Lung (tissue), 12 donors: Measurements from ENCODE around the gene ZHX3. TPM values are rescaled to one million over a fixed set of nuclear protein-coding genes. Genes with fewer than 3 reads are reported as not detected.

ENCODE experiments used
- ATAC-seq: fragments of 200-7000 bp; cut with Tn5 transposase; one replicate; pipeline ENCODE4 v1.9.1; 2020; ENCODE audit warnings: moderate number of reproducible peaks; ENCODE audit not compliant: insufficient read depth, low FRiP score
- DNase-seq, 3 donors: peaks; one replicate each; pipeline ENCODE4 v3.0.0-alpha.2; 2013 to 2017
- H3K27ac ChIP-seq, 2 donors: one replicate each; pipeline ENCODE4 v1.5.1; 2013; ENCODE audit warnings: mild to moderate bottlenecking in 2 of 2, moderate library complexity in 2 of 2, control low read depth in 1 of 2, inconsistent platforms in 1 of 2, low read depth in 1 of 2, low read length in 1 of 2
- H3K27me3 ChIP-seq, 3 donors: one replicate each; pipeline ENCODE4 v1.5.1; 2013; ENCODE audit warnings: low read length in 2 of 3; ENCODE audit not compliant: control insufficient read depth in 3 of 3, insufficient read depth in 3 of 3
- H3K36me3 ChIP-seq, 4 donors: one replicate each; pipeline ENCODE4 v1.5.1; 2013; ENCODE audit warnings: low read length in 4 of 4, mild to moderate bottlenecking in 1 of 4, moderate library complexity in 1 of 4; ENCODE audit not compliant: control insufficient read depth in 4 of 4, insufficient read depth in 4 of 4
- H3K4me1 ChIP-seq, 5 donors: one replicate each; pipeline ENCODE4 v1.5.1; 2013; ENCODE audit warnings: low read length in 5 of 5, mild to moderate bottlenecking in 2 of 5, moderate library complexity in 1 of 5; ENCODE audit not compliant: control insufficient read depth in 5 of 5, insufficient read depth in 5 of 5
- H3K4me3 ChIP-seq: one replicate; pipeline ENCODE4 v1.5.1; 2013; ENCODE audit warnings: mild to moderate bottlenecking, control low read depth, moderate library complexity
- H3K9ac ChIP-seq, 2 donors: one replicate each; pipeline ENCODE4 v1.5.1; 2013; ENCODE audit warnings: low read length in 2 of 2, control low read depth in 1 of 2; ENCODE audit not compliant: insufficient read depth in 1 of 2
- H3K9me3 ChIP-seq, 4 donors: one replicate each; pipeline ENCODE4 v1.5.1; 2013; ENCODE audit warnings: low read length in 3 of 4, mild to moderate bottlenecking in 1 of 4, moderate library complexity in 1 of 4; ENCODE audit not compliant: control insufficient read depth in 4 of 4, insufficient read depth in 3 of 4
- CTCF ChIP-seq: IDR thresholded peaks from 2 replicates; pipeline ENCODE4 v1.5.1; 2012; ENCODE audit warnings: mild to moderate bottlenecking; ENCODE audit errors: control extremely low read depth, extremely low read depth
- WGBS, 2 donors: extraction: QIAGEN DNeasy Blood & Tissue Kit; methylation state at CpG; one replicate each; pipeline ENCODE4 v1.1.7; 2013; 5-methylcytosine and 5-hydroxymethylcytosine counted together
- polyA plus RNA-seq, 2 donors: library from polyadenylated mRNA; stranded (reverse); fragments of 200-250 nt; gene quantifications; one replicate each; pipeline ENCODE4 v1.2.1, GENCODE V29; 2013
- total RNA-seq, 2 donors: library from RNA; depleted of rRNA in 1 of 2; stranded (reverse); fragments of >200 nt in 1 of 2; gene quantifications; one replicate each; pipeline ENCODE4 v1.2.1, GENCODE V29; 2014 to 2021
- donor health status: control.
- donor health status: control.
- donor health status: Bipolar disorder and iron deficiency.
- donor health status: healthy.
- donor health status: DM: yes; HTN: yes; CAD: no.

ZHX3 gene
- total and polyA plus RNA-seq, 4 donors, result 8.3 to 48.2 (median 18.0) TPM

- Histone ChIP-seq H3K36me3 (peaks cover 0 to 16% (median 0%) of the 10 kb centered on the region in 4 donors), H3K27ac (no peak overlapping the region), H3K4me1 (no peaks in the 10 kb centered on the region), H3K4me3 (no peak overlapping the region), H3K9ac (no peak overlapping the region), H3K9me3 (no peaks in the 10 kb centered on the region), H3K27me3 (no peaks in the 10 kb centered on the region)
- ATAC-seq (no peak), DNase-seq (no peak)
- TF ChIP-seq CTCF, result no peak
- 93 to 99% methylated on average over 6 to 7 of the region's 7 CpGs for WGBS, 2 donors
Observed at GRCh38 chr20:41355598-41356203, 38.2 kb upstream of the ZHX3 start.

- no peaks in the 10 kb centered on the region for H3K9me3 ChIP-seq
- H3K4me3 ChIP-seq, result no peak overlapping the region
- ATAC-seq, result no peak
- H3K27me3 ChIP-seq, result no peaks in the 10 kb centered on the region
- TF ChIP-seq CTCF, result no peak
- H3K9ac ChIP-seq, result no peak overlapping the region
- 98 to 99% methylated on average over 3 of the region's 3 CpGs for WGBS, 2 donors
- H3K27ac ChIP-seq, result no peak overlapping the region
- H3K36me3 ChIP-seq, result peaks cover 0 to 19% (median 0%) of the 10 kb centered on the region in 4 donors
- peaks cover 0 to 2% (median 0%) of the 10 kb centered on the region in 5 donors for H3K4me1 ChIP-seq
- DNase-seq, result no peak
Observed at GRCh38 chr20:41355192-41355591, 37.7 kb upstream of the ZHX3 start.

- no peak for TF ChIP-seq CTCF
- Histone ChIP-seq H3K27me3 (no peaks in the 10 kb centered on the region), H3K4me3 (no peak overlapping the region), H3K9me3 (no peaks in the 10 kb centered on the region), H3K36me3 (peaks cover 0 to 21% (median 0%) of the 10 kb centered on the region in 4 donors), H3K27ac (no peak overlapping the region), H3K9ac (no peak overlapping the region), H3K4me1 (peaks cover 0 to 2% (median 0%) of the 10 kb centered on the region in 5 donors)
- ATAC-seq (no peak), DNase-seq (no peak)
Observed at GRCh38 chr20:41353530-41353929, 36.0 kb upstream of the ZHX3 start.

- Histone ChIP-seq H3K9ac (no peak overlapping the region), H3K9me3 (no peaks in the 10 kb centered on the region), H3K4me1 (peaks cover 0 to 5% (median 2%) of the 10 kb centered on the region in 5 donors), H3K27me3 (no peaks in the 10 kb centered on the region), H3K27ac (no peak overlapping the region), H3K36me3 (peaks cover 0 to 16% (median 0%) of the 10 kb centered on the region in 4 donors), H3K4me3 (no peak overlapping the region)
- no peak for ATAC-seq
- TF ChIP-seq CTCF, result no peak
- DNase-seq, result no peak
- WGBS, 2 donors, result 80 to 85% methylated on average over 5 of the region's 5 CpGs
Observed at GRCh38 chr20:41352666-41353065, 35.1 kb upstream of the ZHX3 start.
